Measurements from ENCODE around the gene CDH23.

Gene CDH23

DNA sequence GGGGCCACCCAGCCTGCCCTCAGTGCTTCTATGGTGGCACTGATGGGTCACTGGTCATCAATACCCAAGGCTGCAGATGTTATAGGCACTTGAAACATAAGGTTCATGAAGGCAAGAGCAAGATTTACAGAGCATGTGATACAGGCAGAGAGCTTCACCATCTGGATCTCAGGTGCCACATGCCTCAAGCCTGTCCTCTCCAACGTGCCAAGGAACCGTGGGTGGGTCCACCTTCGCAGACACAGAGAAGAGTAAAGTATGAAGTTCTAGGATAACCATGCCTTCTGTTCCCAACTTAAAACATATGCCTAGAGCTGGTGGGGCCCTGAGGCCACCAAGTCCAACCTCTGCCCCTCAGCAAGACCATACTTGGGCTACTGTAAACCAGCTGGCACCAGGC lies 26.7 kb upstream of the CDH23 start:
- DNase-seq, result no peak

DNA sequence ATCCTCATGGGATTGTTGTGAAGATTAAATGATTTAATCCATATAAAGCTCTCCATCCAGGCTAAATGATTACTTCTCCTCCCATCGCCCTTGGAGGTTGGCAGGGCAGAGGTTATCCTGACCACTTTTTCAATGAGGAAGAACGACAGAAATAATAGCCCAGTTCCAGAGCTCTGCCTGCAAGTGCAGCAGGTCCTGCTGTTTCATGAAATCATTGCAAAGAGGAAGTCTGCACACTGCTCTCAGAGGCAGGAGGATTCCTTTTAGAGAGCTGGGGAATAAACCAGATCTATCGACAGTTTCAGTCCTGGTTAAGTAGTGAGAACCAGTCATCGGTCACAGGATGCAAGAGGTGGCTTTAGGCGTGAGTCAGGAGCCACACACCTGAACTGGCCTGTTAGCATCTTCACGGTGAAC lies 25.0 kb upstream of the CDH23 start:
- DNase-seq, result no peak

DNA sequence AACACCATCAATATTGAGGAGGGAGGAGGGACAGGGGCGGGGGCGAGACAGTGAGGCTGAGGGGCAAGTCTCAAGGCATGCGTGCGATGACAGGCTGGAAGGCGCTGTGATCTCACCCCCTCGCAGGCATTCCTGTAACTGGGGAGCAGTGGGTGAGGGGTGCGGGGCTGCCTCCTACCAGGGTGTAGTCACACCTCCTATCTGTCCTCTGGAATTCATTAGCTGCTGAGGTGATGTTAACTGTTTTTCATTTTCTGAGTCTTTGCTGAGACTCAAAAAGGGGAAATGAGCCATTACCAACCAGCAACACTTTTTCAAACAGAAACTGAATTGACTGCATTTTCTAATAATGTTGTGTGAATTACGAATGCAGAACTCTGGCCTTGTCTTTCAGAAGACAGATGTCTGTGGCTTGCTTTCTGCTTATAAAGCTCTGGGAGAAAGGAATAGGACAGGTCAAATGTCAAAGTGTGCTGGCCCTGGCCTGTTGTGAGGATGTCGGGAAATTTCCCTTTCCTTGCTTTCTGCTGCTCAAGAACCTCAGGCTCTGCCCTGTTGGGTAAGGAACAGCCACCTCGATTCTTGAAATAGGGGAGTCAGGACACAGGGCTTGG lies 23.7 kb upstream of the CDH23 start:
- no peak for DNase-seq

DNA sequence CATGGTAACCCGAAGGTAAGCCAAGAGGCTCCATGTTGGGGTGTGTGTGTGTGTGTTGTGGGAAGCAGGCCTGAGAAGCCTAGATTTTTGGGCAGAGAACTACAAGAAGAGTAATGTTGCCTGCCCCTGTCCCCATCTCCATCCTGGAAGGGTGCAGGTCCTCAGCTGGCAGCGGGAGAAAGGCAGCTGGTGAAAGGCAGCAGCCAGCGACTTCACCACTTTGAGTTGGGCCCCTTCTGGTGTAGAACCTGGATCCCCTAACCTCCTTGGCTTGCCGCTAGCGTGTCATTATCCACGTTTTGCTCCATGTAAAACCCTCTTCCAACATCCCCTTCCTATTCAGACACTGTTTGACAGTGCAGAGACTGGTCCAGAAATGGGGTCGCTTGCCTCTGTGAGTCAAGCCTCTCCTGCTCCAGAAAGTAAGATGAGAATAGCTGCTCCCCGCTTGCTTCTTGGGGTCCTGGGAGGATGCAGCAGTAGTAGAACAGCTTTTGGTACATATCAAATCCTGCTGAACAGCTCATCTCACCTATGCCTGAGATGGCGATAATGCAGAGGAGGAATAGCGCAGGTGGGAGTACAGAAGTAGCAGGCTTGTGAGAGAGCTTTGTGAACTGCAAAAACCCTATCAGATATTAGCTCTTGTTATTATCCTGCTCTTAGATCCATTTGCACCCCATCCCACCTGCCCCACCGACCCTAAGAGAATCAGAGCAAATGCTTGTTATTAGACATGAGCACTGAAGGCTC lies 22.1 kb upstream of the CDH23 start:
- no peak for DNase-seq

DNA sequence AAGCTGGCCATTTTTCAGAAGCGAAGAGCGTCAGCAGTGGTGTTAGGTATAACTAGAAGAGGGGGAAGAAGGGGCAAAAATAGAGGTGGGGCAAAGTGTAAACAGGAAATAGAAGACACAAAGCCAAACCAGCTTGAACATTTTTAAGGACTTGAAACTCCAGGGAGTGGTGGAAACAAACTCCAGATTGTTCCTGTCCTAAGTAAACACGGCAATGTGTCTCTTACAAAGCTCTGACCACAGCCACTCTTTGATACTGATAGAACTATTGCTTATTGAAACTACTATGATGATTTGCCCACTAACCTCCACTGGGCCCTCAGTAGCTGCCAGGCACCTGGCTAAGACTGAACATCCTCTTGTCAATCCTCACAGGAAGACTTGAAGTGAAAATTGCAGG lies 20.8 kb upstream of the CDH23 start:
- no peak for DNase-seq

DNA sequence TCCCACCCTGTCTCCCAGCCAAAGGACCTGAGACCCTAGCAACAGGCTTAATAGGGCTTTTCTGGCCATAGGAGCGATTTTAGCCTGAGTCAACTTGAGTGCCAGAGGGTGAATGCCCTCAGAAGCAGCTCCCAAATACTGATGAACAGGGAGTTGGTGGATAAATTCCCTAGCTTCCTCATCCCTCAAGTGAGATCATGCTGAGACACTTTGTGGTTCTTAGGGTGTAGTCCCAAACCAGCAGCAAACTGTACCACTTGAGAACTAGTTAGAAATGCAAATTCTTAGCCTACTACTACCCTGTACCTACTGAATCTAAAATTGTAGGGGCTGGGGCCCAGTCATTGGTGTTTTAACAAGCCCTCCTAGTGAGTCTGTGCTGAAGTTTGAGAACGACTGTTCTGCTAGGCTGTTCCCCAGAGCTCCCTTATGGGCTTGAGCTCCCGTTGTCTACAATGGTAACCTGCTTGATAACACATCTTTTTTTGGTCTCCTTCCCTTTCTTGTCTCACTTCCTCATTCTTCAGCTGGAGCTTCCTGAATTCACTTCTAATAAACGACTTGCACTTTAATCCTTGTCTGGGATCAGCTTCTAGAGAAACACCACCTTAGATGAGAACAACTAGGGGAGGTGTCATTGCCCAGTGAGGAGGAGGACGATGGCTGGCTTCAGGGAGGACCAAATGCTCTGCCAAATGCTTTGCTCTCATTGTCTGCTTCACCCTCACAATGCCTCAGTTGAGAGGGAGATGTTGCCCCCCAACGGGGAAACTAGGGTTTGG lies 18.2 kb upstream of the CDH23 start:
- DNase-seq, result no peak

DNA sequence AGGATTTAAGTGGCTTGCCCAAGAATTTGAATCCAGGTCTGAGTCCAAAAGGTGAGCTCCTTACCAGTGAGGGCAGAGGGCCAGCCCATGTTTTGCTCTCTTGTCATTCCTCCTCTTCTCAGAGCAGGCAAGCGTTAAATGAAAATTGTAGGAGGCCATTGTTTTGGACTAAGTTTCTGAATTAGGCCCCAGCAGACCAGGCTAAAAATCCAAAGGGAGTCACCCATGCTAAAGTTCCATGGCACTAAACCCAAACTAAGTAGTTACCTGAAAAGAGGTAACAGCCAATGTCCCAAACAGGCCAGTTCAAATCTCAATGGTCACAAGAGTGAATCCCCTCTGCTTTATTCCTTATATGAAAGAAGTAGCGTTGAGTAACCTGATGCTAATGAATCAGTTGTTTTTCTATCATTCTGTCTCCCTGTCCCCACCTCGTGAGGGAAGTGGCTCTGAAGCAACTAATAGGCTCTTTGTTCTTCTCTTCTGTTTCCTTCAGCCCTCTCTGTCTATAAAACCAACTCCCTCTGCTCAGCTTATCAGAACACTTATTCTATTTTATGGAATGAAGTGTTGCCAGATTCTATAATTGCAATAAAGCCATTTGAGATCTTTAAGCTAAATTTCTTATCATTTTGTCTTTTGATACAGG lies 17.5 kb upstream of the CDH23 start:
- no peak for DNase-seq

DNA sequence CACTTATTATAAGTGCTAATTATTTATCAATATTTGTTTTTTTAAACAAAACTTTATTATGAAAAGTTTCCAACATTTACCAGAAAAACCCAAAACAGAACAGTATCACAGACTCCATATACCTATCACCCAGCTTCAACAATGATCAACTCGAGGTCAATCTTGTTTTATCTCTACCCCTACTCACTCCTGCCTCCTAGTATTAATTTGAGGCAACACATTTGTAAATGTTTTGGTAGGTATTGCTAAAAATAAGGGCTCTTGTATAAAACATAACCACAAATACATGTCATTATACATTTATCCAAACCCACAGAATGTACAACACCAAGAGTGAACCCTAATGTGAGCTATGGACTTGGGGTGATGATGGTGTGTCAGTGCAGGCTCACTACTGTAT lies 15.9 kb upstream of the CDH23 start:
- DNase-seq, result no peak

DNA sequence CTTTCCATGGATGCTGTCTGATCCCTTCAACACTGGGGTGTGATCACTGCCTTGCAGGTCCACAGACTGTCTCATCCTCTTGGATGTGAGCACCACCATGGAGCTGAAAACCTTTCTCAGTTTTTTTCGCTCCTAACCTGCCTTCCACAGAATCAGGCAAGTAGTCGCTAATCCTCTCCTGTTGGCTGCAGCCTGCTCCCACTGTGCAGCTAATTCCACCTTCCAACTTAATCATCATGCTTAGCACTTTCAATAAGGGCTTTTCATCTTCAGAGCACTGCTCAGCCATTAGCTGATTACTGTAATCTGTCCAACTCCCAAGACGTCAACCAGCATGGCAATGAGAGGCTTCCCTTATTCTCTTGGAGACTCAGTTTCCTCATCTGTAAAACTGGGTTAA lies 15.1 kb upstream of the CDH23 start:
- DNase-seq, result no peak

DNA sequence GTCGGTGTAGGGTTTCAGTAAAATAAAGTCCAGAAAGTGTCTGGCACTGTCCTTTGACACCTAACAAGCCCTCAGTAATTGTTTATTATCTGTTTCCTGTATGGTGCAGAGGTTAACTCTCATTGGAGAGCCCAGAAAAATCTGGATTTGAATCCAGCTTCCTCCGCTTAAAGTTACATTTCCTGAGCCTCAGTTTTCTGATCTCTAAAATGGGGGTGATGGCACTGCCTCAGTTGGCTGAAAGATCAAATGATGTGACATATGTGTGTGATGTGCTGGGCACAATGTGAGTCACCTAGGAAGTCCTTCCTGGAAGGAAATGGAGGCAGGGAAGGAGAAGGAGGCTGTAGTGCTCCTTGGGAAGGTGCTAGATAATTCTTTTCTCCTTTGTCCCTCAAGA lies 14.7 kb upstream of the CDH23 start:
- no peak for DNase-seq

DNA sequence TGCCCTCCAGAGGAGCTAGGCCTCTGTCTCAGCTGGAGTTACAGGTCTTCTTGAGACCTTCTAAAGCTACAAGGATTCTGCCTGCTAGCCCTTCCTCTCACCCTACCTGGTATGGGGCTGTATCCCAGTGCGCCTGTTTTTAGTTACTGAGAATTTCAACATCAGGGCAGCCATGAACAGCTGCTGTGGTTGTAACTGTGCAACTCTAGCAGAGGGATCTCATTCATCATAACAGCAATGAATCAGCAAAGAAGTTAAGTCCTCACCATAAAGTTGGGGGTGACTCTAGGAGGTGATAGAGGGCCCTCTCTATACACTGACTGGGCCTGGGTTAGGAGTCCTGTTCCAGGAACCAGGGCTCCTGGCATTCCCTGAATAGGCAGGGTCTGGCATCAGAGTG lies 14.0 kb upstream of the CDH23 start:
- no peak for DNase-seq

DNA sequence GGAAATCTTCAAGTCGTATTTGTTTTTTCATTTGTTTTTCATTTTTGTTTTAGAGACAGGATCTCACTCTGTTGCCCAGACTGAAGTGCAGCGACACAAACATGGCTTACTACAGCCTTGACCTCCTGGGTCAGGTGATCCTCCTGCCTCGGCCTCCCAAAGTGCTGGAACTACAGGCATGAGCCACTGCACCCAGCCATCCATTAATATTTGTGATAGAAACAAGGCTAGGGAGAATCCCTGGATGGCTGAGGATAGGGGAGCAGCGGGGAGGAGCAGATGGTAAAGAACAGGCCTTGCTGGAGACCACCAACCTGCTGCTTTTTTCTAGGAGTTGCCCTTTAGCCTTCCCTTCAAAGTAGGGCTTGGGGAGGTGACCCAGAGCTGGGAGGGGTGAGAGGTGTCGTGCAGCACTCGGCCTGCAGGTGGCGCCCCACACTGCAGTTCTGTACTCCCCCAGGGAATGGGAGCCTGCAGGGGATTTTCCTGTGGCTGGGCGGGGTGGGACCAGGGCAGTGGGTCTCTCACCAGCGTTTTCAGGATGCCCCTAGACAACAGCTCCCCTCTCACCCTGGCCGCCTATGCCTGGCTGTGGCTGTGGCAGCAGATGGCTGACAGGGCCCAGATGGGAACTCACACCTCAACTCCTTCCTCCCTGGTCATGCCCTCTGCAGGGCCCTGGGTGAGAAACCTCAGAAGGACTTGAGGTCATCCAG lies 12.6 kb upstream of the CDH23 start:
- DNase-seq, result peak; percentile 54

DNA sequence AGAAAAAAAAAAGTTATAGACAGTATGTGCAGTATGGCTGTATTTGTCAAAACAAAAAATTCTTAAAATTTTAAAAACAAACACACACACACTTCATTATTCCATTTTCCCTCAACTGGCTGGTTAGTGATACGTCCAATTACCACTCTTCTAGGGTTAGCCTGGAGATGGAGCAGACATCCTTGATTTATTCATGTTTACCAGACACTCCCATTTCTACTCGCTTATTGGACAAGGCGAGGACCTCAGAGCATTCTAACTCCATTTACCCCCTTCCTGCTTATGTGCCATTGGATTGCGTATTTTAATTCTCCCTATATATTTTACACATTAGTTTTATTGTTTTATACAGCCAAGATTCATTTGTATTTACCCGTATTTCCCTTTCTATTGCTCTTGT lies 8.5 kb upstream of the CDH23 start:
- DNase-seq, result no peak

DNA sequence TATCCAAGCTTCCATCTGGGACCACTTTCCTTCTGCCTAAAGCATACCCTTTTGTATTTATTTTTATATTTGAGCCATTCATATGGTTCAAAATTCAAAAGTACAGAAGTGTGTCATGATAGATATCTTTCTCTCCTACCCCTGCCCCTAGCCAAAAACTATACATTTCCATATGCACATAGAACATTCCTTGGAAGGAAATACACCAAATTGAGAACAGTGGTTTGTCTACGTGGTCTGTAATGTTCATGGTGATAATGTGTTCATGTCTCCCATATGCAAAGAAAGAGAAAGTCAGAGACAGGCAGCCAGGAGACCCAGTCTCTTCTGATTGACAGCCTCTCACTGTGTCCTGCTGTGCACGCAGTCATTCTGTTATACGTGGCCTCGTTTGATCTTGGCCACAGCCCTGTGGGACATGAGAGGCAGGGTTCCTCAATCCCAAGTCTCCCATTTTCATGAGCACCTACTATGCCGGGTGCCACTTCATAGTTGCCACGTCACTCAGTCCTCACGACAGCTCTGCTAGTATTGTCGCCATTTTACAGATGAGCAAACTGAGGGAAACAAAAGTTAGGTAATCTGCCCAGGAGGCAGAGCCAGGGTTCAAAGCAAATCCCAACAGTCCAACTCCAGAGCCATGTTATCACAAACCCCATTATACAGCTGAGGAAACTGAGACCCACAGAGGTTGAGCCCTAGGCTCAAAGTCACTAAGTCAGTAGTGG lies 8.0 kb upstream of the CDH23 start:
- no peak for DNase-seq

DNA sequence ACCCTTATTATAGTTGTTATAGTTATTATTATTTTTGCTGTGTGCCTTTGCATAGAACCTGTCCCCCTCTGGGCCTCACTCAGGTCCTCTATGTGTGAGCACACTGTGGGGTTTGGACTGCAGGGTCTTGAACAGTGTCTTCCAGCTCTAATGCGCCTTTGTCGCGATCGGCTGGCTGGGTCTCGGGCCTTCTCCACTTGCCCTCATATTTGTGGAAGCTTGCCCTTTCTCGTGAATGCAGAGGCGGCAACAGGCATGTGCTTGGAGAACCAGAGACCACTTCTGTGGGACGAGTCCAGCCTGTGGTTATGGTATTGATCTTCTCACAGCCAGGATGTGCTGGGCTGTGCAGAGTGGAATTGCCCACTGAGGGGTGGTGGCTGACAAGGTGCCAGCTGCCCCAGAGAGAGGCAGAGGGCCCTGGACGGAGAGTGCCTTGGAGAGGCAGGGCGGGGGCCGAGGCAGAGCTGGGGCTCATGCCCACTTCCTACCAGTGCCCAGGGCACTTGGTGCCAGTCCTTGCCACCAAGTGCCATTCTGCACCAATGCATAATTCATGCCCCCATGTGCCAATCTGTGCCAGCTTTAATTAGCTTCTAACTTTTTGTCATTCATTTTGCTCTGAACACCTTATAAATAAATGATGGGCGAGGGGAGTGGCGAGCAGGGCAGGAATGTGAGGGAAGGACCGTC lies 6.8 kb upstream of the CDH23 start:
- no peak for DNase-seq

DNA sequence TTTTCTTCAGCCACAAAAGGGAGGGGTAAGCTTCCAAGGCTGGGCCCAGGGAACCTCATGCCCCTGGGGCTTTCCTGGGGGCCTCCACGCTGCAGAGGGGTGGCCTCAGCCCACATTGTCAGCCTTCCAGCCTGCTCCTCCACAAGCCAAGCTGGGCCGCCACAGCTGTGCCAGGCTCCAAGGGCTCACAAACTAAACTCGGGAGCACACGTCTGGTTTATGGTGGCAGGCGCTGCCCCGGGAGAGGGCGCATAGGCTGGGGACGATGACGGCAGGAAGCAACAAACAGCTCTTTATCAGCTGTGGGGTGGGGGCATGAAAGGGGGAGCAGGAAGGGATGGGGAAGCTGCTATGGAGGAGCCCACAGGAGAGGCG lies 6.3 kb upstream of the CDH23 start:
- no peak for DNase-seq

DNA sequence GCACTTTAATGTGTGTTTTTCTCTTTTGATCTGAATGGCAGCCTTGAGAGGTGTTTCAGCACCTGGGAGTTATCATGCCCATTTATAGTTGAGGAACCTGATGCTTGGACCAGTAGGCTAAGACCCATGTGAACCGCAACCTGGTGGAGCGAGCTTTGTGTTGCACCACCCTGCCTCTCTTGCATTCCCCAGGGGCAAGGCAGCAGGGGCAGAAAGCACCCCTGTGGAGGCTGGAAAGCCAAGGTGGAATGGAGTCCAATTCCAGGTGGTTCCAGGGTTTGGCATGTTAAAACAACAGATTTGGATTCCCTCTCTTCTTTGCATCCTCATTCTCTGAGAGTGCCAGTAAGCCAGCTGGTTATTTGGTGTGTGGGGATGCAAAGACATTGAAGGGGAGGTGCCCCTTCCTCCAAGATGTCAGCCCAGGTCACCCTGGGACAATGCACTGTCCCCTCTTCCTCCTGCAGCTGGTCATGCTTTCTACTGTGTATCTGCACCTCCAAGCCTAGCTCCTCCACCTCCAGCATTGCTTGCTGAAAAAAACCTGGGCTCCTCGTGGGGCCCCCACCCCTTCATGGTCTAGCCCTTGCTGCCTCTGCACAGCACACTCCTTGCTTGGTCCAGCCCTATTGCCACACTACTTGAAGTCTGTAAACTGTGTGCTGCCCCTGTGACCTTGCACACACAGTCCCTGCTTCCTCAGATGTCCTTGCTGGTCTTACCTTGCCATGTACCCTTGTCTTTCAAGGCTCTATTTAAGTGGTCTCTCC lies 5.6 kb upstream of the CDH23 start:
- DNase-seq, result no peak

DNA sequence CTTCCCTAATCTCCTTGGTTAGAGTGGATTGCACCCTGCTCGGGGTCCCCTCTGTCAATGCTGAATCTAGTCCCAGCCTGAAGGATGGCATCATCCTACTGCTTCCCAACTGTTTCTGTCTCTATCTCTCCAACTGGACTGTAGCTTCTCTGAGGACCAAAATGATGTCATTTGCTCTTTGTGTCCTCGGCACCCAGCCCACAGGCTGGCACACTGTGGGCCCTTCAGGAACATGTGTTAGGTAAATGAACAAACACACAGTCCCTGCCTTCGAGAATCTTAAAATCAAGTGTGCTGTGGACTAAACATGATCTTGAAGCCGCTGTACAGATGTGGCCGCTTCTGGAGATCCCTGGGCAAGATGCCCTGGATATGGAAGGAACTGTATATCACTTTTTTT lies 5.0 kb upstream of the CDH23 start:
- DNase-seq, result no peak

DNA sequence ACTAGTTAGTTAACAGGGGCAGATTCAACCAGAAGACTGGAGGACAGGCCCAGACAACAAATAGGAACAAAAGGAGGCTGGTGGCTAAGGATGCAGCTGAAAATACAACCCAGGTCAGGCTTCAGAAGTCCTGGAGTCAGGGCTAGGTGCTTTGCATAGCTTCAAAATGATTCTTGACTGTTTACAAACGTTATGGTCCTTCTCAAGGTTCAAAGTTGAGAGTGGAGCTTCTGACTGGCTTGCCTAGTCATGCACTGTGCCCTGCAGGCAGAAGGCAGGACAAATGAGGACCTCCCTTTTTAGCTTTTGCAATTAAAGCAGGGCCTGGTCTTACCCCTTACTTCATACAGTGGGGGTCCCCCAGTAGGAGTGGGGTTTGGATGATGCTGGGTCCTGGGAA lies 4.4 kb upstream of the CDH23 start:
- no peak for DNase-seq

DNA sequence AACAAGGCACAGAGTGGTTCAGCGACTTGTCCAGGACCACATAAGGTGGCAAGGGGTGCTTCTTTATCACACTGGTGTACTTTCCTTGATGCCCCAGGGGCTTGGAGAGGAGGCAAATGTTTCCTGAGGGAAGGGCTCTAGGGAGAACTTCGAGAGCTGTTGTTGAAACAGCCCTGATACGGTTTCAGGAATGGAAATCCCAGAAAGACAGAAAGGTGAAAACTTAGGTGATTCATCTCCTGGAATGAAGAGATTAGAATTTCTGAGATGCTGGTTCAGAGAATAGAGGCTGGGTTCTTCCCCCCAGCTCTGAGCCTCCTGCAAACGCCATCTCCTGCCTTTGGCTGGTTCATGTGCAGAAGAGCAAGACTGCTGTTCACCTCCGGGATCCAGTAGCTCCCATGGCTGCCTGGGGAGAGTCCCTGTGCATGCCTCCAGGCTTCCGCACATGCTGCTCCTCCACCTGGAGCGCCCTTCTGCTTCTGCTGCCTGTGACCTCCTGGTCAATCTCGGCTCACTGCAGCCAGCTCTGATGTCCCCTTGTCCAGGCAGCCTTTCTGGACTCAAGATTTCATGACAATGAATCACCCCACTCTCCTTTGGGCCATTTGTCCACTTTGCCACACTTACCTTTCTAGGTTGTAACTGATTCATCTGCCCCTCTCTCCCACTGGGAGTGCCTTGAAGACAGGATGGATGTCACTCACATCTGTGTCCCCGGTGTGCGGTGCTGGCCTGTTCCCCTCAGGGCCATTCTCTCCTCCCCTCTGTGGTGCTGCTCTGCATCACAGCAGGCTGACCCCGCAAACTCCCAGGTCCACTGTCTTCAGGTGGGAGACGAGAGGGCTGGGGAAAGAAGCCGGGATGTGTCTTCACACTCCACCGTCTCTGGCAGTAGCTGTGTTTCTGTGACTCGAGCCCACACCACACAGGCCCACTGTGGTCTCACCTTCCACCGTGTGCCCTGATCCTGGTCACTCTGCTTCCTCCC lies 3.6 kb upstream of the CDH23 start:
- DNase-seq, result peak; percentile 25
